IPS-15b (cell line): ENCODE results near the gene PTPN1.
"Not testable (repeated sequence)": the region's sequence is repeated elsewhere in the genome, so short reads cannot be mapped to it uniquely, and the experiment has no call there.

Experiments used
- H3K27me3 ChIP-seq: one replicate; pipeline ENCODE4 v1.6.1; 2013; ENCODE audit warnings: low read length; ENCODE audit not compliant: control insufficient read depth, insufficient read depth
- H3K36me3 ChIP-seq: one replicate; pipeline ENCODE4 v1.6.1; 2013; ENCODE audit warnings: low read length; ENCODE audit not compliant: control insufficient read depth, insufficient read depth
- H3K4me1 ChIP-seq: one replicate; pipeline ENCODE4 v1.6.1; 2013; ENCODE audit warnings: mild to moderate bottlenecking, low read length; ENCODE audit not compliant: control insufficient read depth, insufficient read depth
- H3K4me3 ChIP-seq: one replicate; pipeline ENCODE4 v1.5.1; 2013; ENCODE audit warnings: low read depth, low read length
- H3K9ac ChIP-seq: one replicate; pipeline ENCODE4 v1.6.1; 2013; ENCODE audit warnings: low read depth, mild to moderate bottlenecking, low read length
- H3K9me3 ChIP-seq: one replicate; pipeline ENCODE4 v1.6.1; 2013; ENCODE audit warnings: mild to moderate bottlenecking, low read length; ENCODE audit not compliant: control insufficient read depth, insufficient read depth

The PTPN1 gene

DNA sequence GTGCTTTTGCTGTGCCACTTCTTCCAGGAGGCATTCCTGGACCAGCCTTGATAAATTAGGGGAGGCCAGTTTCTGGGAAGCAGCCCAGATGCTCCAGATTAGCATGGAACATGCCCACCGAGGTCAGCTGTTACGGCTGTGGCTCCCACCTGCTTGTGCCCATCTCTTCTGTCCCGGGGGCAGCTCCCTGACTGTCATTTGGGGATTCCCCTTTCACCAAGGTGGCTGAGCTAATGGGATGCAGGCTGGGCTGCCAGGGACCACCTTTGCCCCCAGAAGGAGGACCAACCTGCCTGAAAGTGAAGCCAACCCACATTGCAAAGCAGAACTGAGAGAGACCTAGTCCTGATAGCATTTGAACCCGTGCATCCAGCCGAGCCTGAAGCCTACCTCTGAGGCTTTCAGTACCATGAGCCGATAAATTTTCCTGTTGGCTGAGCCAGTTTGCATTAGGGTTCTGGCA lies 85.3 kb downstream of the PTPN1 start:
- peaks cover 2% of the 10 kb centered on the region for H3K4me1 ChIP-seq
- no peaks in the 10 kb centered on the region for H3K27me3 ChIP-seq
- peak overlapping the region; percentile 47 for H3K9ac ChIP-seq
- no peaks in the 10 kb centered on the region for H3K9me3 ChIP-seq
- no peaks in the 10 kb centered on the region for H3K36me3 ChIP-seq
- no peak overlapping the region for H3K4me3 ChIP-seq

DNA sequence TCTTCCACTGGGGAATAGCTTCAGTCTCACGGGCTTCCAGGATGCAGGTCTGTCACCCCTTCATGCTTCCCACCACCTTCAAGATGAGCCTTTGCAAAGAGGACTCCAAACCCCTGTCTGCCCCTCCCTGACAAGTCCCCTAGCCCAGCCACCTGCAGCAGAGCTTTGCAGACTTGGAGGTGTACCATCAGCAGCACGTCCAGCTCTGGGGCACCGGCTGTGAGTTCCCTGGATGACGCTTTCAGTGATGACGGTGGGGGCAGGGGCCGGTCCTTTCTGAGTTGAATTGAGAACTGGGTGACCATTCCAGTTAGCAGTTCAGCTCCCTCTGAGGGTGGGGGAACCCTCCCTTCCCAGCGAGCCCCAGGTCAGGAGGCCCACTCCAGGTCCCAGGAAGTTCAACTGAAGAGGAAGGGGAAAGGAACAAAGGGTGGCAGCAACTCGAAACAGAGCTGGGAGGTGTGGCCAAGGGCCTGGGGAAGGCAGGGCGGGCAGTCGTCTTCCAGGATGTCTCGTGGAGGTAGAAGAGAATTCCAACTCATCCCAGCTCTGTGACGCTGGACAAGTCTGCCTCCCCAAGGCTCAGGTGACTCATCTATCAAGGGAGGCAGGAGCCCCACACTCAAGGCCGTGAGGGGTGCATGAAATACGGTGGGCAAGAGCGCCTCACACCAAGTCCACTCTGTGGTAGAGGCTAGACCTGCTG lies 86.0 kb downstream of the PTPN1 start:
- H3K36me3 ChIP-seq: no peaks in the 10 kb centered on the region
- H3K4me3 ChIP-seq: no peak overlapping the region
- peaks cover 2% of the 10 kb centered on the region for H3K4me1 ChIP-seq
- no peak overlapping the region for H3K9ac ChIP-seq
- H3K9me3 ChIP-seq: no peaks in the 10 kb centered on the region
- no peaks in the 10 kb centered on the region for H3K27me3 ChIP-seq

DNA sequence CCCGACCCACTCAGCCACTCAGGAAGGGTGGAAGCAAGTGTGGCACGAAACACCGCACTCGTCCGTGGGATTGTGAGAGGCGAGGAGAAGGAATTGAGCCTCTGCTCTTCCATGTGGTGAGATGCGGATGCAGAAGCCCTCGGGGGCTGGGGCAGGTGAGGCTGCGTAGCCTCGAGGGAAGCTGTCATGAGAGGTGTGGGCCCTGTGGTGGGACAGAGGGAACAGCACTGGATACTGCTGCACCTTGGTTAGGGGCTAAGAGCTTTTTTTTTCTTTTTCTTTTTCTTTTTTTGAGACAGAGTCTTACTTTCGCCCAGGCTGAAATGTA lies 86.5 kb downstream of the PTPN1 start:
- peaks cover 2% of the 10 kb centered on the region for H3K4me1 ChIP-seq
- H3K27me3 ChIP-seq: no peaks in the 10 kb centered on the region
- H3K9ac ChIP-seq: no peak overlapping the region
- H3K4me3 ChIP-seq: no peak overlapping the region
- H3K9me3 ChIP-seq: no peaks in the 10 kb centered on the region
- no peaks in the 10 kb centered on the region for H3K36me3 ChIP-seq

DNA sequence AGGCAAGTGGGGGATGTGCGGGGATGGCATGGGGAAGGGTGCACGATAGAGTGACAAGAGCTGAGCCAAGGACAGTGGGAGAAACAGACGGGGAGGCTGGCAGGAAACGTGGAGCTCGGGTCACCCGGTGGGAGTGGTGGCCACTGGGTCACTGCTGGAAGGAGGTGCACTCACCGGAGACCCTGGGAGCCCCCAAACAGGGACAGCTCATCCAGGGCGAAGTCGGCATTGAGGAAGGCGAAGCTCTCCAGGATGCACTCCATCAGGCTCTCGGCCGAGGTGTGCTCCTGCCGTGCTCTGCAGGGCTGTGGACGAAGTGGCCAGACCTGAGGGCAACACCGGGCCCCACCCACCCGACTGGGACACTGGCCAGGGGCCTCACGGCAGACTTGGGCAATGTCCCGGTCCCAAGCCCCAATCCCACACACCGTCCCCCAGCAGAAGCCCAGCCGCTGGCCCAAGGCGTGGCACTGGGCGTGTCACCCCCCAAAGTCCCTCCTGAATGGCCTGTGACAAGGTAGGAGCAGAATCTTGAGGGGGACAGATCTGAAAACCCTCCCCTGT lies 87.3 kb downstream of the PTPN1 start:
- H3K4me1 ChIP-seq: peaks cover 2% of the 10 kb centered on the region
- H3K4me3 ChIP-seq: no peak overlapping the region
- no peaks in the 10 kb centered on the region for H3K9me3 ChIP-seq
- H3K27me3 ChIP-seq: no peaks in the 10 kb centered on the region
- H3K36me3 ChIP-seq: no peaks in the 10 kb centered on the region
- H3K9ac ChIP-seq: no peak overlapping the region

DNA sequence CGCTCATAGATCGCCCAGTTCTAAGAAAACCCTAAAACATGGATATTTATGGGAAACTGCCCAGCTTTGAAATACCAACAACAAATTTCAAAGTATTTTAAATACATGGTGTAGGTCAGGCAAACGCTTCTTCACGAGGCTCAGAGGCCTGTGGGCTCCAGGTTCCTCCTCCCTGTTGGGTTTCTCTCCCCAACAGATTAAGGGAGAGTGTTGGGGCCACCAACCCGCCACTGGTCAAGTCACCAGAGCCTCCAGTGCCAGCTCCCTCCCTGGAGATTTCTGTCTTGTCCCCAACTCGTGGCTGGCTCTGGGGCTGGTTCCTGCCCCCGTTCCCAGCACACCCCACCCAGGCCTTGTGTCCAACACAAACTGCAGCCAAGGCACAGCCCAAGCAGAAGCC lies 87.9 kb downstream of the PTPN1 start:
- Histone ChIP-seq H3K4me3 (no peak overlapping the region), H3K9me3 (no peaks in the 10 kb centered on the region), H3K27me3 (no peaks in the 10 kb centered on the region), H3K4me1 (peaks cover 2% of the 10 kb centered on the region), H3K36me3 (no peaks in the 10 kb centered on the region), H3K9ac (no peak overlapping the region)

DNA sequence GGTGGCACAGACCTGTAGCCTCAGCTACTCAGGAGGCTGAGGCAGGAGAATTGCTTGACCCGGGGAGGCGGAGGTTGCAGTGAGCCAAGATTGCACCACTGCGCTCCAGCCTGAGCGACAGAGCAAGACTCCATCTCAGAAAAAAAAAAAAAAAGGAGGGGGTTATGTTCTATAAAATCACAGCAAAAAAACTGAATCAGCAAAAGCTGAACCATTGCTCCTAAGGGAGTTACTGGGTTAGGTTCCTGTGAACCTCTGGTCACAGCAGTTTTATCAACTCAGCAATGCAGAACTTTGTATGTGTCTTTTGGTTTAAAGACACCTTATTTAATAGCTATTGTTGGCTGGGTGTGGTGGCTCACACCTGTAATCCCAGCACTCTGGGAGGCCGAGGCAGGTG lies 88.6 kb downstream of the PTPN1 start:
- H3K4me3 ChIP-seq, H3K4me1 ChIP-seq, H3K27me3 ChIP-seq, H3K36me3 ChIP-seq, H3K9me3 ChIP-seq, H3K9ac ChIP-seq: not testable (repeated sequence)

DNA sequence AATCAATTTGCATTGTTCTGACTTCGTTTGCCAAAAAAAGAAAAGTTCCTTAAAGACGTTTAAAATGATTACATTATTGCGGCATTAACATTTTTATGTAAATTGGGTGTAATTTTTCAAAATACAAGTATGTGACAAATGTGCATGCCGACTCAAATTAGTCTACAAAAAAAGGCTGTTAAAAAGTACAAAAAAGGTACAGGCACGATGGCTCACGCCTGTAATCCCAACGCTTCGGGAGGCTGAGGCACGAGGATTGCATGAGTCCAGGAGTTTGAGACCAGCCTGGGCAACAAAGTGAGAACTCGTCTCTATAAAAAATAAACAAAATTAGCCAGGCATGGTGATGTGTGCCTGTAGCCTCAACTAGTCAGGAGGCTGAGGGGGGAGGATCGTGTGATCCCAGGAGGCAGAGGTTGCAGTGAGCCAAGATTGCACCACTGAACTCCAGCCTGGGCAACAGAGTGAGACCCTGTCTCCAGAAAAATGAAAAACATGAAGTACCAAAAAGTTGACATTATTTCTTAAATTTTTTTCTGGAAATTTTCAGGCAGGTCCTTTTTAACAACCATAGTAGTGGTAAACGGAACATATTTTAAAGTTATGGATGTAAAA lies 90.2 kb downstream of the PTPN1 start:
- no peaks in the 10 kb centered on the region for H3K4me1 ChIP-seq
- H3K36me3 ChIP-seq: no peaks in the 10 kb centered on the region
- H3K9me3 ChIP-seq: no peaks in the 10 kb centered on the region
- no peak overlapping the region for H3K4me3 ChIP-seq
- no peaks in the 10 kb centered on the region for H3K27me3 ChIP-seq
- no peak overlapping the region for H3K9ac ChIP-seq

DNA sequence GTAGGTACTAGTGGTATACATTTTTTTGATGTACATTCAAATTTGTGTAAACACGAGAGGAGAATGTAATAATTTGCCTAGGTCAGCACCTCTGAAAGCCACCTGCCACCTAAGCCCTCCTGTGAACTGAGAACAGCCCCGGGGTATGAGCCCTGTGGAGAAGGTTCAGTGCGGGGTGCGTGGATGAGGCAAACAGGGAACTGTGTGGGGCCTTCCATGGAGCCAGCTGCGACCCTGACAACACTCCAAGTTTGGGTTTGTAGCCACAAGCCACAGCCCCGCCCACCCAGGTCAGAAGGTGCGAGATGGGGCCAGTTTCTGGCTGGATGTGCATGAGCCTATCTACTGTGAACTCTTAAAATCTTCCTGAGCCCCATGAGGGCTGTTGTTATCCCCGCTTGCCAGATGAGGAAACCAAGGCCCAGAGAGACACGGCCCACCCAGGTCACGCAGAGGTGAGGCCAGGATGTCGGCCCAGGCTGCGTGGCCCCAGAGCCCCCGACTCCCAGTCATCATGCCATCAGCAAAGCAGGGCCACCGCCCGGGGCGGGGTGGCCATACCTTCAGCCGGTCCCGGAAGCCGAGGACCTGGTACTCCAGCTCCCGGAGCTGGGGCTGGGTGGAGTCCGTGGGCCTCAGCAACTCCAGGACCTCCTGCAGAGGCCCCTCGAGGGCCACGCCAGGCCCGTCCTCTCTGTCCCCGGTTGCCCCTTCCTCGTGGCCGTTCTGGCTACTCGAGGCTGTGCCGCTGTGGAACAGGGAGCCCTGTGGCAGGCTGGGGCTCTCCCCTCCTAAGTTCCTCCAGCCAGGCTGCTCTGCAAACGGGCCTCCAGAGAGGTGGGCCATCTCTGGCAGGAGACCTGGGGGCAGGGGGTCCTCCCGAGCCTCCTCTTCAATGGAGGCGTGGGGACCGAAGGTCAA lies 91.6 kb downstream of the PTPN1 start:
- no peaks in the 10 kb centered on the region for H3K36me3 ChIP-seq

DNA sequence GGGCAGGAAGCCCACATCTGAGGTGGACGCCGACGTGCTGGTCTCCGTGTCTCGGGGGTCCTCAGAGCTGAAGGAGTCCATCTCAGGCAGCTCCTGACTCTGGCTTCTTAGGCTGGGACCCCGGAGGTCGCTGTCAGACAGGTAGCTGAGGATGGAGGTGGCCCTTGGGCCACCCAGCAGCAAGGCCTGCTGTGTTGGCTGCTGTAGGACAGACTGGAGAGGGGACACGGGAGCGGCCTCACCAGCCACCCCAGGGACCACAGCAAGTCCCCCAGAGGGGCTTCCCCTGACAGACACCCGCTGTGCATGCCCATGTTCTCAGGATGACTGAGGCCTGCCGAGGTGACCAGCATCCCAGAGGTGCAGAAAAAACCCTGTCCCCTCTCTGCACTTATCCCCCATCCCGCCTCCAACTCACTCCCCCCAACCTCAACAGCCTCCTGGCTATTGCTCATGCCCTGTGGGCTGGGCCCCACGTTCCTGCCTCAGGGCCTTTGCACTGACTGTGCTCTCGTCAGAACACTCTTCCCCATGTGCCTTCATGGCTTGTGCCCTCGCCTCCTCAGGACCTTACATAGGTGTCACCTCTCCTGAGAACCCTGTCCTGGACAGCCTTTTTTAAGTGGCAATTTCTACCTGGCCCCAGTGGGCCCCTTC lies 92.4 kb downstream of the PTPN1 start:
- H3K4me3 ChIP-seq: no peak overlapping the region

More for the DNA sequence above, 91.6 kb downstream of the PTPN1 start:
- Histone ChIP-seq H3K4me1 (no peaks in the 10 kb centered on the region), H3K9me3 (no peaks in the 10 kb centered on the region), H3K27me3 (no peaks in the 10 kb centered on the region), H3K9ac (no peak overlapping the region), H3K4me3 (no peak overlapping the region)

DNA sequence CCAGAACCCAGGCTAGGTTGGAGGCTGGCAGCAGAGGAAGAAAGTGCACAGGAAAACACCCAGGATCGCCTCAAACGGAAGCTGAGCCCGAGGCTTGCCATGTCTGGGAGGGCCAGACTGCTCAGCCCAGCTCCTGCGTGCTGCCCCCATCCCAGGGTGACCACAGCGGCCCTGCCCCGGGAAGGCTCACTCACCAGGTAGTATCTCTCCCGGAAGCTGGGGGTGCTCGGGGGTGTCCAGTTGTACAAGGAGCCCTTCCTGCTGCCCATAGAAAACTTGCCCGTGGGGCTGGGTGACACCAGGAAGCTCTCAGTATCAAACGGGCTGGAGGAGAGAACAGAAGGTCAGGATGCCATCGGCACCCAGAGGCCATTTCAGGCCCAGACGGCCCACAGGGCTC lies 94.3 kb downstream of the PTPN1 start:
- Histone ChIP-seq H3K9me3 (no peaks in the 10 kb centered on the region), H3K4me3 (no peak overlapping the region), H3K36me3 (peaks cover 4% of the 10 kb centered on the region), H3K9ac (no peak overlapping the region), H3K4me1 (no peaks in the 10 kb centered on the region), H3K27me3 (no peaks in the 10 kb centered on the region)

More for the DNA sequence above, 92.4 kb downstream of the PTPN1 start:
- no peaks in the 10 kb centered on the region for H3K4me1 ChIP-seq
- H3K36me3 ChIP-seq: no peaks in the 10 kb centered on the region
- H3K27me3 ChIP-seq: no peaks in the 10 kb centered on the region
- no peaks in the 10 kb centered on the region for H3K9me3 ChIP-seq
- no peak overlapping the region for H3K9ac ChIP-seq

DNA sequence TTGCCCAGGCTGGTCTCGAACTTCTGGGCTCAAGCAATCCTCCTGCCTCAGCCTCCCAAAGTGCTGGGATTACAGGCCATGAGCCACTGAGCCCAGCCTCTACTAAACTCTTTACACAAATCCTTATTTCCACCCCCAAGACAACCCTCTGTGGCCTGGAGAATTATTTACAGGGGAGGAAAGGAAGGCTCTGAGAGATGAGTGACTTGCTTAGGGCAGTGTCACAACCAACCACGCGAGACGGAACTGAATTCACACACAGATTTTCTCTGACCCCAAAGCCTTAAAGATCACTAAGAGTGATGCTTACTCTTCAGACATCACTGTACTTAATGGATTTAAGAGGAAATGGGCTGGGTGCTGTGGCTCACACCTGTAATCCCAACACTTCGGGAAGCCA lies 95.0 kb downstream of the PTPN1 start:
- Histone ChIP-seq H3K4me1 (no peaks in the 10 kb centered on the region), H3K9ac (no peak overlapping the region), H3K36me3 (peaks cover 4% of the 10 kb centered on the region), H3K9me3 (no peaks in the 10 kb centered on the region), H3K27me3 (no peaks in the 10 kb centered on the region), H3K4me3 (no peak overlapping the region)
